MM.1S (cell line): ENCODE measurements around the gene CMBL.
"Not testable (repeated sequence)": the region's sequence is repeated elsewhere in the genome, so short reads cannot be mapped to it uniquely, and the experiment has no call there.

Experiments used
- DNase-seq: peaks from one replicate; pipeline ENCODE4 v3.0.0-alpha.2; 2015
- H2AFZ ChIP-seq: fragments of 300-600 bp; sonication (generic); 2 replicates; pipeline ENCODE4 v1.6.0; 2016; ENCODE audit warnings: antibody characterized with exemption, low read length
- H3F3A ChIP-seq: fragments of 300-600 bp; sonication (generic); 2 replicates; pipeline ENCODE4 v1.6.1; 2016; ENCODE audit warnings: mild to moderate bottlenecking, antibody characterized with exemption, low read length, moderate library complexity, mixed read lengths; ENCODE audit not compliant: insufficient read depth
- H3K27ac ChIP-seq: fragments of 300-600 bp; sonication (generic); 2 replicates; pipeline ENCODE4 v1.5.1; 2016; ENCODE audit warnings: mild to moderate bottlenecking, low read length
- H3K27me3 ChIP-seq: fragments of 300-600 bp; sonication (generic); replicated peaks from 2 replicates; pipeline ENCODE4 v1.6.0; 2016; ENCODE audit warnings: low read length; ENCODE audit not compliant: insufficient read depth
- H3K36me3 ChIP-seq: fragments of 300-600 bp; sonication (generic); replicated peaks from 2 replicates; pipeline ENCODE4 v1.6.1; 2016; ENCODE audit warnings: mild to moderate bottlenecking, low read length, mixed read lengths; ENCODE audit not compliant: insufficient read depth
- H3K4me1 ChIP-seq: fragments of 300-600 bp; sonication (generic); 2 replicates; pipeline ENCODE4 v1.6.1; 2016; ENCODE audit warnings: low read length, mixed read lengths
- H3K4me2 ChIP-seq: fragments of 300-600 bp; sonication (generic); 2 replicates; pipeline ENCODE4 v1.6.0; 2016; ENCODE audit warnings: low read depth, low read length
- H3K4me3 ChIP-seq: fragments of 300-600 bp; sonication (generic); 2 replicates; pipeline ENCODE4 v1.5.1; 2016; ENCODE audit warnings: low read length, mixed read lengths
- H3K79me2 ChIP-seq: fragments of 300-600 bp; sonication (generic); 2 replicates; pipeline ENCODE4 v1.6.1; 2016; ENCODE audit warnings: mixed run types, low read length, mixed read lengths
- H3K9ac ChIP-seq: fragments of 300-600 bp; sonication (generic); 2 replicates; pipeline ENCODE4 v1.6.1; 2016; ENCODE audit warnings: low read length, mixed read lengths
- H3K9me2 ChIP-seq: fragments of 300-600 bp; sonication (generic); replicated peaks from 2 replicates; pipeline ENCODE4 v1.6.1; 2016; ENCODE audit warnings: mild to moderate bottlenecking, low read length, mixed read lengths; ENCODE audit not compliant: insufficient read depth
- H3K9me3 ChIP-seq: fragments of 300-600 bp; sonication (generic); replicated peaks from 2 replicates; pipeline ENCODE4 v1.6.1; 2016; ENCODE audit warnings: mild to moderate bottlenecking, low read length, mixed read lengths; ENCODE audit not compliant: insufficient read depth
- H4K20me1 ChIP-seq: fragments of 300-600 bp; sonication (generic); 2 replicates; pipeline ENCODE4 v1.6.1; 2016; ENCODE audit warnings: mild to moderate bottlenecking, low read length, moderate library complexity, mixed read lengths; ENCODE audit not compliant: insufficient read depth
- EZH2 ChIP-seq: fragments of 300-600 bp; sonication (generic); optimal IDR thresholded peaks from 2 replicates; pipeline ENCODE3; 2017; ENCODE audit warnings: low read depth, mild to moderate bottlenecking, antibody characterized with exemption, low read length, mixed read lengths
- EZH2phosphoT487 ChIP-seq: fragments of 300-600 bp; sonication (generic); IDR thresholded peaks from 2 replicates; pipeline ENCODE4 v1.6.1; 2018; ENCODE audit warnings: antibody characterized with exemption, low read length
- TF ChIP-seq, protein P1 (sequence below): fragments of 300-600 bp; sonication (generic); IDR thresholded peaks from 2 replicates; pipeline ENCODE4 v1.5.1; 2016; ENCODE audit warnings: antibody characterized with exemption, low read length, mixed read lengths

The CMBL gene

DNA sequence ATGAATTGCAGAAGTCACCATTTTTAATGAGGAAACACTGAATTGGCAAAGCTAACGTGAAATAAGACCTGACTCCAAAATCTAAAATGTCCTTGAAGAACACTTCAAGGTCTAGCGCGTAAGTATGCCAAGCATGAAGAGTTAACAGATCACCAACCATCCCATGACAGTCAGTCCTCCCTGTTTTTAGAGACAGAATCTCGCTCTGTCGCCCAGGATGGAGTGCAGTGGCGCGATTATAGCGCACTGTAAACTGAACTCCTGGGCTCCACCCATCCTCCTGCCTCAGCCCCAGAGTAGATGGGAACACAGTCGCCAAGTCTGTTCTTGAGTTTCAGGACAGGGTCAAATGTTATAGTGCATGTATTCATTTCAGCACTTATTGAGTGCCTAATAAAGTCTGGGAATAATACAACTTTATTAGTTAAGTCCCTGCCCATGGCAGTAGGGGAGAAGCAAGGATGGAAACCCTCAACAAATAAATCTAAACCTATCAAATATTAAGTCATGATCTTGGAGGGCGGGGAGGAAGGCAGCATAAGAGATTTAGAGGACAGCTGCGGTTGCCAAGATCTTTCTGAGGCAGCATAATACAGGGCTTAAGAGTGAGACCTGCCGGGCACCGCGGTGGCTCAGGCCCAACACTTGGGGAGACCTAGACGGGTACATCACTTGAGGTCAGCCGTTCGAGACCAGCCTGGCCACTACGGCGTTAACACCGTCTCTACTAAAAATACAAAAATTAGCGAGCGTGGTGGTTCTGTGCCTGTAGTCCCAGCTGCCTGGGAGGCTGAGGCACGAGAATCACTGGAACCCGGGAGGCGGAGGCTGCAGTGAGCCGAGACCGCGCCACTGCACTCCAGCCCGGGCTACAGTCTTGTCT, 59.1 kb downstream of the CMBL start:
- TF ChIP-seq, protein P1, sequence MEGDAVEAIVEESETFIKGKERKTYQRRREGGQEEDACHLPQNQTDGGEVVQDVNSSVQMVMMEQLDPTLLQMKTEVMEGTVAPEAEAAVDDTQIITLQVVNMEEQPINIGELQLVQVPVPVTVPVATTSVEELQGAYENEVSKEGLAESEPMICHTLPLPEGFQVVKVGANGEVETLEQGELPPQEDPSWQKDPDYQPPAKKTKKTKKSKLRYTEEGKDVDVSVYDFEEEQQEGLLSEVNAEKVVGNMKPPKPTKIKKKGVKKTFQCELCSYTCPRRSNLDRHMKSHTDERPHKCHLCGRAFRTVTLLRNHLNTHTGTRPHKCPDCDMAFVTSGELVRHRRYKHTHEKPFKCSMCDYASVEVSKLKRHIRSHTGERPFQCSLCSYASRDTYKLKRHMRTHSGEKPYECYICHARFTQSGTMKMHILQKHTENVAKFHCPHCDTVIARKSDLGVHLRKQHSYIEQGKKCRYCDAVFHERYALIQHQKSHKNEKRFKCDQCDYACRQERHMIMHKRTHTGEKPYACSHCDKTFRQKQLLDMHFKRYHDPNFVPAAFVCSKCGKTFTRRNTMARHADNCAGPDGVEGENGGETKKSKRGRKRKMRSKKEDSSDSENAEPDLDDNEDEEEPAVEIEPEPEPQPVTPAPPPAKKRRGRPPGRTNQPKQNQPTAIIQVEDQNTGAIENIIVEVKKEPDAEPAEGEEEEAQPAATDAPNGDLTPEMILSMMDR = no peak
- no peak for TF ChIP-seq EZH2
- no peak for TF ChIP-seq EZH2phosphoT487
- Histone ChIP-seq H3F3A (no peaks in the 10 kb centered on the region), H3K4me2 (peak overlapping the region; percentile 50), H4K20me1 (peaks cover 10% of the 10 kb centered on the region), H3K79me2 (peaks cover 67% of the 10 kb centered on the region), H3K9me2 (no peaks in the 10 kb centered on the region), H3K4me3 (peak overlapping the region; percentile 95), H3K27ac (peak overlapping the region; percentile 84; the same call in 1 of the 2 replicates), H2AFZ (peak overlapping the region; percentile 66), H3K9me3 (no peaks in the 10 kb centered on the region), H3K9ac (peak overlapping the region; percentile 93), H3K4me1 (peaks cover 13% of the 10 kb centered on the region), H3K36me3 (peaks cover 6% of the 10 kb centered on the region; the same call in 1 of the 2 replicates), H3K27me3 (no peaks in the 10 kb centered on the region)
- no peak for DNase-seq

DNA sequence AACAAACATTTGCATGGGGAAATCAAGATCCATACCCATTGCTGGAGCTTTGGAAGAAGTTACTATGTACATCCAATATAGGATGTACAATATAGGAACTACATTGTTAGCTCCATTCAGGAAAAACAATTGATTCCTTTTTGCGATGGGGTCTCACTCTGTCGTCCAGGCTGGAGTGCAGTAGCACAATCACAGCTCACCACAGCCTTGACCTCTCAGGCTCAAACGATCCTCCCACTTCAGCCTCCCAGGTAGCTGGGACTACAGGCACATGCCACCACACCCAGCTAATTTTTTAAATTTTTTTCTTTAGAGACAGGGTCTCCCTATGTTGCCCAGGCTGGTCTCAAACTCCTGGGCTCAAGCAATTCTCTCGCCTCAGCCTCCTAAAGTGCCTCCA, 60.5 kb downstream of the CMBL start:
- not testable (repeated sequence) for H4K20me1 ChIP-seq, H3K27me3 ChIP-seq, H2AFZ ChIP-seq, H3K9me2 ChIP-seq, H3F3A ChIP-seq, H3K4me2 ChIP-seq, DNase-seq, H3K27ac ChIP-seq, H3K9me3 ChIP-seq, H3K9ac ChIP-seq, H3K36me3 ChIP-seq, H3K4me3 ChIP-seq
- peaks cover 13% of the 10 kb centered on the region for H3K4me1 ChIP-seq
- H3K79me2 ChIP-seq = peaks cover 53% of the 10 kb centered on the region

DNA sequence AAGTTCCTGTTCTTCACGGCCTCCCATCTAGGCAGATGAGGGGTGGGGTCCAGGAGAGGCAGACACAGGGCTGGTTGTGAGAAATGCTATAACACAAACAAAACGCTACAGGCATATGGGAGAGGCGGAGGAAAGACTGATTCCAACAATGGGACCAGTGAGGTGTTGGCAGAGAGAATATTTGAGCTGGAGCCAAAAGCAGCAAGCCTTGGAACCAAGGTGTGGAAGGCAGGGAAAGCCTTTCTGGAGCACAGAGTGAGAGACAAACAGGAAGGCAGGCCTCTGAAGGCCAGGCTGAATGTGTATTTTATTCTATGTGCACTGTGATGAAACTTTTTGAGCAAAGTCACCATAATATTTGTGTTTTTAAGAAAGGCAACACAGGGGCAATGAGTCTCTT, 60.9 kb downstream of the CMBL start:
- Histone ChIP-seq H3F3A (no peaks in the 10 kb centered on the region), H3K9ac (no peak overlapping the region), H3K9me2 (no peaks in the 10 kb centered on the region), H4K20me1 (peaks cover 4% of the 10 kb centered on the region; the same call in 1 of the 2 replicates), H3K9me3 (no peaks in the 10 kb centered on the region), H3K79me2 (peaks cover 49% of the 10 kb centered on the region), H3K4me1 (peaks cover 11% of the 10 kb centered on the region), H3K4me3 (no peak overlapping the region), H3K36me3 (peaks cover 3% of the 10 kb centered on the region; the same call in 1 of the 2 replicates), H2AFZ (no peak overlapping the region), H3K27ac (no peak overlapping the region), H3K27me3 (no peaks in the 10 kb centered on the region), H3K4me2 (no peak overlapping the region)
- no peak for DNase-seq
- TF ChIP-seq, protein P1 = no peak
- TF ChIP-seq EZH2 (no peak), EZH2phosphoT487 (no peak)

DNA sequence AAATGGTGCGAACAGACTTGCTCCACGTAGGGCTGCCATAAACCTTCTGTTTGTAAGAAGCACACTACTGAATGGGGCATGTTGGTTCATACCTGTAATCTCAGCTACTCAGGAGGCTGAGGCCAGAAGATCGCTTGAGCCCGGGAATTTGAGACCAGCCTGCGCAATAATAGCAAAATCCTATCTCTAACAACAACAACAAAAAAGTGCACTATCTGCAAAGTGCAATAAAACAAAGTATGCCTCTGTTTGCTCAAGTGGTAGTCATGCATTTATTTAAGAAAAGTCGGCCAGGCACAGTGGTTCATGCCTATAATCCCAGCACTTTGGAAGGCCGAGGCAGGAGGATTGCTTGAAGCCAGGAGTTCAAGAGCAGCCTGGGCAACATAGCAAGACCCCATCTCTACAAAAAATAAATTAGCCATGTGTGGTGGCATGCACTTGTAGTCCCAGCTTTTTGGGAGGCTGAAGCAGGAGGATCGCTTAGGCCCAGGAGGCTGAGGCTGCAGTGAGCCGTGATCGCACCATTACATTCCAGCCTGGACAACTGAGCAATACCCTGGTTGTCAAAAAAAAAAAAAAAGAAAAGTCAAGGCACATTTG, 63.3 kb downstream of the CMBL start:
- no peaks in the 10 kb centered on the region for H3K9me3 ChIP-seq
- H3K4me1 ChIP-seq = peaks cover 7% of the 10 kb centered on the region; the same call in 1 of the 2 replicates
- H3K9ac ChIP-seq = no peak overlapping the region
- no peaks in the 10 kb centered on the region for H3K27me3 ChIP-seq
- no peaks in the 10 kb centered on the region for H3K36me3 ChIP-seq
- H4K20me1 ChIP-seq = no peaks in the 10 kb centered on the region
- no peak overlapping the region for H3K27ac ChIP-seq
- H3F3A ChIP-seq = no peaks in the 10 kb centered on the region
- H3K4me3 ChIP-seq = no peak overlapping the region
- no peak for DNase-seq
- H3K9me2 ChIP-seq = no peaks in the 10 kb centered on the region
- no peak overlapping the region for H2AFZ ChIP-seq
- H3K79me2 ChIP-seq = peaks cover 33% of the 10 kb centered on the region
- no peak overlapping the region for H3K4me2 ChIP-seq
- TF ChIP-seq EZH2 = no peak
- no peak for TF ChIP-seq EZH2phosphoT487
- TF ChIP-seq, protein P1 = no peak
